ENCODE measurements around the gene CNOT6.

- TF ChIP-seq CTCF (IDR thresholded peaks at IDR 0.05; ENCODE audit: insufficient read depth, low read length, poor library complexity, severe bottlenecking): no peak
- TF ChIP-seq EZH2phosphoT487 (conservative IDR thresholded peaks at IDR 0.05; ENCODE audit: low read length): no peak
Observed at GRCh38 chr5:180555168-180555921, 61.2 kb downstream of the CNOT6 start.
